SK-N-SH treated with all-trans-retinoic acid at 6 μM for 48 hours (cell line): ENCODE measurements around the gene CRYAB.

Experiments used
- ATAC-seq: fragments of 200-7000 bp; cut with Tn5 transposase; 3 replicates; pipeline ENCODE4 v1.9.1; 2020; ENCODE audit warnings: mild to moderate bottlenecking, moderate library complexity
- BACH2 ChIP-seq: fragments of 250-450 bp; sonication (Bioruptor Pico); IDR thresholded peaks from 2 replicates; pipeline ENCODE4 v1.9.0; 2021; ENCODE audit warnings: mild to moderate bottlenecking, borderline replicate concordance
- CSDC2 ChIP-seq: fragments of 250-450 bp; sonication (Bioruptor Pico); IDR thresholded peaks from 2 replicates; pipeline ENCODE4 v1.5.0; 2020; ENCODE audit warnings: mild to moderate bottlenecking, moderate library complexity
- ESRRG ChIP-seq: fragments of 250-450 bp; sonication (Bioruptor Pico); IDR thresholded peaks from 2 replicates; pipeline ENCODE4 v1.6.1; 2021; ENCODE audit warnings: mild to moderate bottlenecking
- GLIS3 ChIP-seq: fragments of 250-450 bp; sonication (Bioruptor Pico); IDR thresholded peaks from 2 replicates; pipeline ENCODE4 v1.5.0; 2020; ENCODE audit warnings: mild to moderate bottlenecking, moderate library complexity
- ISL1 ChIP-seq: fragments of 250-450 bp; sonication (Bioruptor Pico); IDR thresholded peaks from 2 replicates; pipeline ENCODE4 v2.1.2; 2022; ENCODE audit warnings: mild to moderate bottlenecking, moderate library complexity
- OSR1 ChIP-seq: fragments of 250-450 bp; sonication (Bioruptor Pico); IDR thresholded peaks from 2 replicates; pipeline ENCODE4 v1.8.0; 2022; ENCODE audit warnings: moderate library complexity, mild to moderate bottlenecking, inconsistent platforms
- POU6F1 ChIP-seq: fragments of 250-450 bp; sonication (Bioruptor Pico); IDR thresholded peaks from 2 replicates; pipeline ENCODE4 v1.8.0; 2021; ENCODE audit warnings: low read depth, mild to moderate bottlenecking, moderate library complexity, borderline replicate concordance
- PPARA ChIP-seq: fragments of 250-450 bp; sonication (Bioruptor Pico); IDR thresholded peaks from 2 replicates; pipeline ENCODE4 v1.5.0; 2020; ENCODE audit warnings: mild to moderate bottlenecking, borderline replicate concordance
- RARB ChIP-seq: fragments of 250-450 bp; sonication (Bioruptor Pico); IDR thresholded peaks from 2 replicates; pipeline ENCODE4 v1.8.0; 2021; ENCODE audit warnings: mild to moderate bottlenecking, moderate library complexity
- SNAI2 ChIP-seq: fragments of 250-450 bp; sonication (Bioruptor Pico); IDR thresholded peaks from 2 replicates; pipeline ENCODE4 v1.5.0; 2020; ENCODE audit warnings: mild to moderate bottlenecking, moderate library complexity
- TCF4 ChIP-seq: fragments of 250-450 bp; sonication (Bioruptor Pico); IDR thresholded peaks from 2 replicates; pipeline ENCODE4 v1.8.0; 2021; ENCODE audit warnings: mild to moderate bottlenecking, moderate library complexity, borderline replicate concordance
- TOX ChIP-seq: fragments of 250-450 bp; sonication (Bioruptor Pico); IDR thresholded peaks from 2 replicates; pipeline ENCODE4 v1.8.0; 2021; ENCODE audit warnings: mild to moderate bottlenecking, moderate library complexity, borderline replicate concordance
- ZC3H10 ChIP-seq: fragments of 250-450 bp; sonication (Bioruptor Pico); IDR thresholded peaks from 2 replicates; pipeline ENCODE4 v1.5.1; 2021; ENCODE audit warnings: mild to moderate bottlenecking, moderate library complexity
- ZFP3 ChIP-seq: fragments of 250-450 bp; sonication (Bioruptor Pico); IDR thresholded peaks from 2 replicates; pipeline ENCODE4 v1.5.0; 2020; ENCODE audit warnings: mild to moderate bottlenecking, moderate library complexity
- ZFP30 ChIP-seq: fragments of 450-650 bp; formaldehyde crosslinking; IDR thresholded peaks from 2 replicates; pipeline ENCODE4 v1.5.0; 2022; ENCODE audit warnings: mild to moderate bottlenecking, moderate library complexity
- ZNF565 ChIP-seq: fragments of 450-650 bp; formaldehyde crosslinking; conservative IDR thresholded peaks from 2 replicates; pipeline ENCODE4 v1.5.0; 2020; ENCODE audit warnings: low read depth, mild to moderate bottlenecking, moderate library complexity
- ZNF70 ChIP-seq: fragments of 450-650 bp; formaldehyde crosslinking; IDR thresholded peaks from 2 replicates; pipeline ENCODE4 v1.5.0; 2020; ENCODE audit warnings: mild to moderate bottlenecking, moderate library complexity
- ZNF8 ChIP-seq: fragments of 450-650 bp; formaldehyde crosslinking; IDR thresholded peaks from 2 replicates; pipeline ENCODE4 v1.5.0; 2020; ENCODE audit warnings: mild to moderate bottlenecking, moderate library complexity
- TF ChIP-seq, protein P1 (sequence below): fragments of 250-450 bp; sonication (Bioruptor Pico); IDR thresholded peaks from 2 replicates; pipeline ENCODE4 v1.5.1; 2020; ENCODE audit warnings: low read depth, mild to moderate bottlenecking, moderate library complexity
- TF ChIP-seq, protein P2 (sequence below): fragments of 250-450 bp; sonication (Bioruptor Pico); IDR thresholded peaks from 2 replicates; pipeline ENCODE4 v1.5.0; 2020; ENCODE audit warnings: mild to moderate bottlenecking, moderate library complexity
- TF ChIP-seq, protein P3 (sequence below): fragments of 250-450 bp; sonication (Bioruptor Pico); IDR thresholded peaks from 2 replicates; pipeline ENCODE4 v1.5.1; 2021; ENCODE audit warnings: mild to moderate bottlenecking, moderate library complexity

Gene CRYAB

GRCh38 chr11:111917788-111918187 is 6.2 kb upstream of the CRYAB start:
- no peak for ATAC-seq
- no peak for TF ChIP-seq CSDC2 (CRISPR knock-in tag)
- no peak for TF ChIP-seq BACH2 (CRISPR knock-in tag)
- TF ChIP-seq, protein P1, sequence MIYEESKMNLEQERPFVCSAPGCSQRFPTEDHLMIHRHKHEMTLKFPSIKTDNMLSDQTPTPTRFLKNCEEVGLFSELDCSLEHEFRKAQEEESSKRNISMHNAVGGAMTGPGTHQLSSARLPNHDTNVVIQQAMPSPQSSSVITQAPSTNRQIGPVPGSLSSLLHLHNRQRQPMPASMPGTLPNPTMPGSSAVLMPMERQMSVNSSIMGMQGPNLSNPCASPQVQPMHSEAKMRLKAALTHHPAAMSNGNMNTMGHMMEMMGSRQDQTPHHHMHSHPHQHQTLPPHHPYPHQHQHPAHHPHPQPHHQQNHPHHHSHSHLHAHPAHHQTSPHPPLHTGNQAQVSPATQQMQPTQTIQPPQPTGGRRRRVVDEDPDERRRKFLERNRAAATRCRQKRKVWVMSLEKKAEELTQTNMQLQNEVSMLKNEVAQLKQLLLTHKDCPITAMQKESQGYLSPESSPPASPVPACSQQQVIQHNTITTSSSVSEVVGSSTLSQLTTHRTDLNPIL (CRISPR knock-in tag), result no peak
- TF ChIP-seq PPARA (CRISPR knock-in tag), result no peak
- no peak for TF ChIP-seq OSR1 (CRISPR knock-in tag)
- TF ChIP-seq ZFP3 (CRISPR knock-in tag), result no peak
- TF ChIP-seq TCF4, result no peak
- TF ChIP-seq ZFP30, result no peak
- TF ChIP-seq ZC3H10 (CRISPR knock-in tag), result no peak
- TF ChIP-seq, protein P2, sequence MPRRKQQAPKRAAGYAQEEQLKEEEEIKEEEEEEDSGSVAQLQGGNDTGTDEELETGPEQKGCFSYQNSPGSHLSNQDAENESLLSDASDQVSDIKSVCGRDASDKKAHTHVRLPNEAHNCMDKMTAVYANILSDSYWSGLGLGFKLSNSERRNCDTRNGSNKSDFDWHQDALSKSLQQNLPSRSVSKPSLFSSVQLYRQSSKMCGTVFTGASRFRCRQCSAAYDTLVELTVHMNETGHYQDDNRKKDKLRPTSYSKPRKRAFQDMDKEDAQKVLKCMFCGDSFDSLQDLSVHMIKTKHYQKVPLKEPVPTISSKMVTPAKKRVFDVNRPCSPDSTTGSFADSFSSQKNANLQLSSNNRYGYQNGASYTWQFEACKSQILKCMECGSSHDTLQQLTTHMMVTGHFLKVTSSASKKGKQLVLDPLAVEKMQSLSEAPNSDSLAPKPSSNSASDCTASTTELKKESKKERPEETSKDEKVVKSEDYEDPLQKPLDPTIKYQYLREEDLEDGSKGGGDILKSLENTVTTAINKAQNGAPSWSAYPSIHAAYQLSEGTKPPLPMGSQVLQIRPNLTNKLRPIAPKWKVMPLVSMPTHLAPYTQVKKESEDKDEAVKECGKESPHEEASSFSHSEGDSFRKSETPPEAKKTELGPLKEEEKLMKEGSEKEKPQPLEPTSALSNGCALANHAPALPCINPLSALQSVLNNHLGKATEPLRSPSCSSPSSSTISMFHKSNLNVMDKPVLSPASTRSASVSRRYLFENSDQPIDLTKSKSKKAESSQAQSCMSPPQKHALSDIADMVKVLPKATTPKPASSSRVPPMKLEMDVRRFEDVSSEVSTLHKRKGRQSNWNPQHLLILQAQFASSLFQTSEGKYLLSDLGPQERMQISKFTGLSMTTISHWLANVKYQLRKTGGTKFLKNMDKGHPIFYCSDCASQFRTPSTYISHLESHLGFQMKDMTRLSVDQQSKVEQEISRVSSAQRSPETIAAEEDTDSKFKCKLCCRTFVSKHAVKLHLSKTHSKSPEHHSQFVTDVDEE (CRISPR knock-in tag), result no peak
- TF ChIP-seq ZNF565 (CRISPR knock-in tag), result no peak
- TF ChIP-seq ZNF70 (CRISPR knock-in tag), result no peak

DNA sequence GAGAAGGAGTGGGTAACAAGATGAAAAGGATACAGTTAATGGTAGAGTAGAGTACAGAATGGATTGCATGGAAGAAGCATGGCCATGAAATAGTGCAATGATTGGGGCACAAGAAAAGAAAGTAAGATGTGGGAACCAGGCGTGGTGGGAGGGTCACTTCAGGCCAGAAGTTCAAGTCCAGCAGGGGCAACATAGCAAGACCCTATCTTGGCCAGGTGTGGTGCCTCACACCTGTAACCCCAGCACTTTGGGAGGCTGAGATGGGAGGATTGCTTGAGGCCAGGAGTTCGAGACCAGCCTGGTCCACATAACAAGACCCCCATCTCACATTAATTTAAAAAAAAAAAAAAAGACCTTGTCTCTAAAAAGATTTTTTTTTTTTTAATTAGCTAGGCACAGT is 5.7 kb upstream of the CRYAB start:
- ATAC-seq, result no peak
- TF ChIP-seq OSR1 (CRISPR knock-in tag) (no peak), SNAI2 (CRISPR knock-in tag) (no peak), ISL1 (CRISPR knock-in tag) (no peak), POU6F1 (CRISPR knock-in tag) (no peak), CSDC2 (CRISPR knock-in tag) (no peak), ZFP30 (no peak), ZC3H10 (CRISPR knock-in tag) (no peak), GLIS3 (CRISPR knock-in tag) (no peak), TOX (CRISPR knock-in tag) (no peak), ZNF565 (CRISPR knock-in tag) (no peak), ZNF8 (CRISPR knock-in tag) (no peak), ZFP3 (CRISPR knock-in tag) (no peak), ZNF70 (CRISPR knock-in tag) (no peak), RARB (CRISPR knock-in tag) (no peak), TCF4 (no peak)
- TF ChIP-seq, protein P3, sequence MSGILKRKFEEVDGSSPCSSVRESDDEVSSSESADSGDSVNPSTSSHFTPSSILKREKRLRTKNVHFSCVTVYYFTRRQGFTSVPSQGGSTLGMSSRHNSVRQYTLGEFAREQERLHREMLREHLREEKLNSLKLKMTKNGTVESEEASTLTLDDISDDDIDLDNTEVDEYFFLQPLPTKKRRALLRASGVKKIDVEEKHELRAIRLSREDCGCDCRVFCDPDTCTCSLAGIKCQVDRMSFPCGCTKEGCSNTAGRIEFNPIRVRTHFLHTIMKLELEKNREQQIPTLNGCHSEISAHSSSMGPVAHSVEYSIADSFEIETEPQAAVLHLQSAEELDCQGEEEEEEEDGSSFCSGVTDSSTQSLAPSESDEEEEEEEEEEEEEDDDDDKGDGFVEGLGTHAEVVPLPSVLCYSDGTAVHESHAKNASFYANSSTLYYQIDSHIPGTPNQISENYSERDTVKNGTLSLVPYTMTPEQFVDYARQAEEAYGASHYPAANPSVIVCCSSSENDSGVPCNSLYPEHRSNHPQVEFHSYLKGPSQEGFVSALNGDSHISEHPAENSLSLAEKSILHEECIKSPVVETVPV (CRISPR knock-in tag), result no peak

- ATAC-seq, result no peak
- TF ChIP-seq ZFP3 (CRISPR knock-in tag), result no peak
- TF ChIP-seq ZC3H10 (CRISPR knock-in tag), result no peak
- no peak for TF ChIP-seq TCF4
- no peak for TF ChIP-seq BACH2 (CRISPR knock-in tag)
- no peak for TF ChIP-seq ESRRG (CRISPR knock-in tag)
- TF ChIP-seq CSDC2 (CRISPR knock-in tag), result no peak
- no peak for TF ChIP-seq OSR1 (CRISPR knock-in tag)
- TF ChIP-seq ISL1 (CRISPR knock-in tag), result no peak
- no peak for TF ChIP-seq TOX (CRISPR knock-in tag)
- TF ChIP-seq, protein P1 (CRISPR knock-in tag), result no peak
- TF ChIP-seq GLIS3 (CRISPR knock-in tag), result no peak
- TF ChIP-seq, protein P2 (CRISPR knock-in tag), result no peak
- no peak for TF ChIP-seq ZNF70 (CRISPR knock-in tag)
- TF ChIP-seq ZFP30, result no peak
- no peak for TF ChIP-seq ZNF8 (CRISPR knock-in tag)
- TF ChIP-seq POU6F1 (CRISPR knock-in tag), result no peak
- TF ChIP-seq, protein P3 (CRISPR knock-in tag), result no peak
- TF ChIP-seq RARB (CRISPR knock-in tag), result no peak
These were observed 5.2 kb upstream of the CRYAB start for GRCh38 chr11:111916768-111917167.
